HepG2 (cell line): ENCODE data around the gene ATP2B2. TPM values are rescaled to one million over a fixed set of nuclear protein-coding genes. Genes with fewer than 3 reads are reported as not detected.

Experiments
- ATAC-seq: fragments of 200-7000 bp; cut with Tn5 transposase; 3 replicates; pipeline ENCODE4 v1.9.1; 2020; ENCODE audit warnings: mild to moderate bottlenecking, moderate library complexity
- BruUV-seq: library from RNA; stranded (reverse); fragments of 400-500 nt; replicated peaks from 2 replicates; lab custom pipeline; 2021; lab: Mats Ljungman, UMichigan
- CTCF ChIA-PET: fragments of 300-600 bp; formaldehyde crosslinking; extraction: SDS; loops from one replicate; lab custom pipeline; 2021; ENCODE audit warnings: low total read pairs, inconsistent platforms, low intra/inter-chr PET ratio; lab: Yijun Ruan, JAX
- POLR2A ChIA-PET: fragments of 350-600 bp; sonication (Branson Sonifier 250); formaldehyde crosslinking; loops from one replicate; lab custom pipeline; 2020; ENCODE audit warnings: antibody characterized with exemption, inconsistent platforms; lab: Yijun Ruan, JAX
- DNase-seq: peaks from one replicate; pipeline ENCODE4 v3.0.0-alpha.2; 2015; ENCODE audit warnings: low spot score
- FAIRE-seq: peaks from 3 replicates; lab custom pipeline; 2011; peaks lifted over from hg19 to GRCh38; lab: Jason Lieb, UNC
- H2AFZ ChIP-seq: one replicate; pipeline ENCODE4 v1.6.1; 2011; ENCODE audit warnings: low read length, inconsistent platforms
- H3K27ac ChIP-seq: fragments of 300-600 bp; 3 replicates; pipeline ENCODE4 v1.8.0; 2011; ENCODE audit warnings: mixed run types, mild to moderate bottlenecking, mixed read lengths, low read length, inconsistent platforms; ENCODE audit not compliant: insufficient read depth; ENCODE audit errors: extremely low read length
- H3K27me3 ChIP-seq, 2 experiments: fragments of 200-600 bp in 1 of 2; 2 replicates in 1 of 2; 3 replicates in 1 of 2; pipeline versions ENCODE4 v1.6.0 to v1.8.0; 2011; ENCODE audit warnings: low read length in 2 of 2, mild to moderate bottlenecking in 2 of 2, moderate library complexity in 2 of 2, inconsistent platforms in 1 of 2; ENCODE audit not compliant: insufficient read depth in 2 of 2, control insufficient read depth in 1 of 2
- H3K36me3 ChIP-seq, 2 experiments: fragments of 200-600 bp in 1 of 2; replicated peaks in 1 of 2; 2 replicates in 1 of 2; 3 replicates in 1 of 2; pipeline versions ENCODE4 v1.5.1 to v1.8.0; 2011; ENCODE audit warnings: low read length in 2 of 2, inconsistent platforms in 1 of 2; ENCODE audit not compliant: insufficient read depth in 2 of 2, control insufficient read depth in 1 of 2
- H3K4me1 ChIP-seq: 2 replicates; pipeline ENCODE4 v1.5.1; 2012; ENCODE audit warnings: low read length, inconsistent platforms; ENCODE audit not compliant: insufficient read depth
- H3K4me2 ChIP-seq: 2 replicates; pipeline ENCODE4 v1.6.0; 2011; ENCODE audit warnings: low read depth, low read length, inconsistent platforms
- H3K4me3 ChIP-seq, 3 experiments: fragments of 200-600 bp in 1 of 3; sonication (generic), shearing (Covaris generic) in 1 of 3; replicated peaks in 1 of 3; 2 replicates each; pipeline ENCODE4 v1.5.1; 2011 to 2016; ENCODE audit warnings: low read length in 3 of 3, inconsistent platforms in 2 of 3, low read depth in 2 of 3, mild to moderate bottlenecking in 2 of 3, control low read depth in 1 of 3, mixed read lengths in 1 of 3; ENCODE audit not compliant: insufficient read depth in 1 of 3
- H3K79me2 ChIP-seq: one replicate; pipeline ENCODE4 v1.6.1; 2011; ENCODE audit warnings: low read length, inconsistent platforms; ENCODE audit not compliant: insufficient read depth
- H3K9ac ChIP-seq: 2 replicates; pipeline ENCODE4 v1.6.0; 2011; ENCODE audit warnings: mild to moderate bottlenecking, low read depth, low read length, inconsistent platforms; ENCODE audit not compliant: insufficient read depth
- H3K9me3 ChIP-seq: 2 replicates; pipeline ENCODE4 v1.5.1; 2012; ENCODE audit warnings: mild to moderate bottlenecking, low read length
- H4K20me1 ChIP-seq: 2 replicates; pipeline ENCODE4 v1.6.0; 2011; ENCODE audit warnings: inconsistent platforms, mild to moderate bottlenecking, low read length, moderate library complexity; ENCODE audit not compliant: insufficient read depth
- AGO2 ChIP-seq: fragments of 200-400 bp; formaldehyde crosslinking; optimal IDR thresholded peaks from 2 replicates; pipeline ENCODE3; 2017; ENCODE audit warnings: mild to moderate bottlenecking, low read depth, low read length, moderate library complexity
- ARNT2 ChIP-seq: sonication (generic); formaldehyde crosslinking; IDR thresholded peaks from 2 replicates; pipeline ENCODE4 v1.8.0; 2022; ENCODE audit warnings: mild to moderate bottlenecking, low read depth, missing genetic modification reagents, moderate library complexity
- ATM ChIP-seq: fragments of 450-650 bp; IDR thresholded peaks from 2 replicates; pipeline ENCODE4 v1.7.1; 2017; ENCODE audit warnings: mild to moderate bottlenecking, borderline replicate concordance
- CEBPG ChIP-seq: IDR thresholded peaks from 2 replicates; pipeline ENCODE4 v1.6.1; 2016
- CHD2 ChIP-seq: IDR thresholded peaks from 2 replicates; pipeline ENCODE4 v1.6.1; 2011; ENCODE audit warnings: low read depth, low read length, improper control_type of control experiment
- FOXC1 ChIP-seq: sonication (generic); formaldehyde crosslinking; IDR thresholded peaks from 2 replicates; pipeline ENCODE4 v1.8.0; 2022; ENCODE audit warnings: mild to moderate bottlenecking, missing genetic modification reagents, borderline replicate concordance
- IKZF1 ChIP-seq: fragments of 450-650 bp; IDR thresholded peaks from 2 replicates; pipeline ENCODE4 v1.7.1; 2016
- NAIF1 ChIP-seq: sonication (generic); formaldehyde crosslinking; IDR thresholded peaks from 2 replicates; pipeline ENCODE4 v1.5.0; 2020; ENCODE audit warnings: mild to moderate bottlenecking, missing genetic modification reagents, borderline replicate concordance
- NFE2 ChIP-seq: sonication (generic); formaldehyde crosslinking; IDR thresholded peaks from 2 replicates; pipeline ENCODE4 v1.4.0; 2020; ENCODE audit warnings: missing genetic modification reagents
- NPAS2 ChIP-seq: sonication (generic); formaldehyde crosslinking; IDR thresholded peaks from 2 replicates; pipeline ENCODE4 v1.8.0; 2022; ENCODE audit warnings: mild to moderate bottlenecking, missing genetic modification reagents, borderline replicate concordance
- NRL ChIP-seq: sonication (generic); formaldehyde crosslinking; IDR thresholded peaks from 2 replicates; pipeline ENCODE4 v1.5.0; 2020; ENCODE audit warnings: missing genetic modification reagents, mild to moderate bottlenecking, moderate library complexity, borderline replicate concordance
- PHF21A ChIP-seq: sonication (generic); formaldehyde crosslinking; IDR thresholded peaks from 2 replicates; pipeline ENCODE4 v1.5.0; 2020; ENCODE audit warnings: mild to moderate bottlenecking, missing genetic modification reagents
- RELA ChIP-seq: sonication (generic); formaldehyde crosslinking; IDR thresholded peaks from 2 replicates; pipeline ENCODE4 v1.4.0; 2020; ENCODE audit warnings: missing genetic modification reagents
- SETDB1 ChIP-seq: sonication (generic); formaldehyde crosslinking; IDR thresholded peaks from 2 replicates; pipeline ENCODE4 v1.5.1; 2020; ENCODE audit warnings: missing genetic modification reagents, mild to moderate bottlenecking, borderline replicate concordance
- ZNF432 ChIP-seq: sonication (generic); formaldehyde crosslinking; IDR thresholded peaks from 2 replicates; pipeline ENCODE4 v1.5.0; 2020; ENCODE audit warnings: missing genetic modification reagents, mild to moderate bottlenecking, borderline replicate concordance
- ZNF441 ChIP-seq: sonication (generic); formaldehyde crosslinking; IDR thresholded peaks from 2 replicates; pipeline ENCODE4 v1.7.0; 2021; ENCODE audit warnings: missing genetic modification reagents, borderline replicate concordance
- ZNF451 ChIP-seq: sonication (generic); formaldehyde crosslinking; IDR thresholded peaks from 2 replicates; pipeline ENCODE4 v1.5.0; 2020; ENCODE audit warnings: mild to moderate bottlenecking, missing genetic modification reagents
- ZNF547 ChIP-seq: sonication (generic); formaldehyde crosslinking; IDR thresholded peaks from 2 replicates; pipeline ENCODE4 v1.5.1; 2020; ENCODE audit warnings: mild to moderate bottlenecking, missing genetic modification reagents
- ZNF670 ChIP-seq: sonication (generic); formaldehyde crosslinking; IDR thresholded peaks from 2 replicates; pipeline ENCODE4 v1.8.0; 2022; ENCODE audit warnings: mild to moderate bottlenecking, missing genetic modification reagents, borderline replicate concordance
- WGBS: methylation state at CpG from one replicate; pipeline ENCODE4 v1.1.6; 2017; ENCODE audit warnings: low lambda C conversion rate; 5-methylcytosine and 5-hydroxymethylcytosine counted together
- in situ Hi-C: cut with HindIII; loops from 2 replicates; pipeline ENCODE4 v1.10.0; 2017; ENCODE audit warnings: low pct_unique_long_range_greater_than_20kb; ENCODE audit not compliant: extremely low pct_ligation_motif_present
- intact Hi-C: fragments of 100-400 bp; cut with micrococcal nuclease; formaldehyde crosslinking; loops from one replicate; pipeline ENCODE4 v1.10.0; 2022; ENCODE audit not compliant: unreplicated experiment
- polyA plus RNA-seq, 8 experiments: library from polyadenylated mRNA; depleted of rRNA in 3 of 8; stranded (reverse) in 7 of 8; unstranded in 1 of 8; fragments of >200 nt; fragmentation: Illumina TruSeq in 4 of 8; extraction: Trizol in 4 of 8; gene quantifications; 2 replicates each; pipeline versions ENCODE4 v1.2.1 to v1.2.3, GENCODE V29; 2011 to 2016; ENCODE audit warnings: low read depth in 4 of 8, missing spikeins in 1 of 8, mixed read lengths in 1 of 8; ENCODE audit not compliant: insufficient read depth in 1 of 8
- total RNA-seq, 5 experiments: library from RNA; depleted of rRNA; stranded (reverse); fragments of >200 nt; fragmentation: Illumina TruSeq; extraction: Trizol; gene quantifications; 2 replicates each; pipeline ENCODE4 v1.2.3, GENCODE V29; 2016; ENCODE audit warnings: low read depth in 1 of 5
- TF ChIP-seq, protein P1 (sequence below): sonication (generic); formaldehyde crosslinking; IDR thresholded peaks from 2 replicates; pipeline ENCODE4 v1.8.1; 2023; ENCODE audit warnings: mild to moderate bottlenecking, moderate library complexity, missing genetic modification reagents
- TF ChIP-seq, protein P2 (sequence below), 2 experiments: sonication (generic) in 1 of 2; formaldehyde crosslinking in 1 of 2; IDR thresholded peaks; 2 replicates each; pipeline versions ENCODE4 v1.4.0 to v1.6.1; 2018 to 2020; ENCODE audit warnings: missing genetic modification reagents in 2 of 2, borderline replicate concordance in 1 of 2, low read depth in 1 of 2, mild to moderate bottlenecking in 1 of 2, missing biosample characterization in 1 of 2
- TF ChIP-seq, protein P3 (sequence below): IDR thresholded peaks from 2 replicates; pipeline ENCODE4 v1.6.1; 2016; ENCODE audit warnings: missing genetic modification reagents, missing compliant biosample characterization

Gene ATP2B2
- total and polyA plus RNA-seq, 2 of the 13 experiments (the other 11 are each of a cell fraction or from before 2014, with no cell fraction given) = 1.5 to 2.3 TPM

DNA sequence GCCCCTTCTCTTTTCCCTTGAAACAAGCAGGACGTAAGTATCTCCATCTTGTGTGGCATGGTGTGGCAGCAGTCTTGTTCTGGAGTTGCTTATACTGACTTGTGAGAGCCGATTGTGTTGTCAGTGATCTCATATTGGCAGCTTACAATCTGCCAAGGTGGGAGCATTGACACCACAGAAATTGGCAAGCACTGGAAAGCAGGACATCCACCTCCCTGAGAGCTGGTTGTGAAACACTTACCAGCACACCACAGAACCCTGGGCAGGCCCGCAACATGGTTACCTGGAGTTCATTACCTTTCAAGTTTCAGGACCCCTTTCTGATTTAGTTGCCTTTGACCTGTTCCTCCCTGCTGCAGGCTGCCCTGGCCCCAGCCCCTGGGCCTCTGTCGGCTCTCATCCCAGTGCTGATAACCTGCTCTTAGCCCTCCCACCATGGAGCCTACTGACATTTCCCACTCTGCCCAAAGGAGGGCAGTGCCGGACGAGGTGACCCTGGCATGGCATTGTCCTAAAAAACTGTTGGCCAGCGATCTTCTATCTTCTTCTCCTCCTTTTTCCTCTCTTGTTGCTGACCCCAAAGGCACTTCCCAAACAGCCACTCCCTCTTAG lies 10.6 kb upstream of the ATP2B2 start:
- Histone ChIP-seq H3K4me2 (no peak overlapping the region), H3K36me3 (no peaks in the 10 kb centered on the region), H4K20me1 (no peaks in the 10 kb centered on the region), H3K79me2 (no peaks in the 10 kb centered on the region), H3K27ac (no peak overlapping the region), H2AFZ (no peak overlapping the region), H3K9ac (no peak overlapping the region), H3K9me3 (no peaks in the 10 kb centered on the region), H3K27me3 (peaks cover 1 to 15% of the 10 kb centered on the region in 2 experiments; a peak in 4 of 5 replicates), H3K4me1 (peaks cover 63% of the 10 kb centered on the region), H3K4me3 (no peak overlapping the region)
- in situ Hi-C loops (loop anchor here (10.0 kb wide), 1 partner anchor 219 kb away; no protein-coding TSS in a partner anchor), intact Hi-C loops (no loop called here)
- peak; percentile 55 for FAIRE-seq
- DNase-seq = peak; percentile 28
- ChIA-PET CTCF (interaction anchor here (0.7 to 1.2 kb wide), 2 partner anchors 223 kb away, joined by 3 to 4 read pairs; no protein-coding TSS in a partner anchor), POLR2A (no interaction called here)
- WGBS = 15% methylated on average over 7 of the region's 7 CpGs
- BruUV-seq = no TSS peak
- ATAC-seq = peak; percentile 87
- no peak for TF ChIP-seq CEBPG (CRISPR knock-in tag)
- TF ChIP-seq, protein P1, sequence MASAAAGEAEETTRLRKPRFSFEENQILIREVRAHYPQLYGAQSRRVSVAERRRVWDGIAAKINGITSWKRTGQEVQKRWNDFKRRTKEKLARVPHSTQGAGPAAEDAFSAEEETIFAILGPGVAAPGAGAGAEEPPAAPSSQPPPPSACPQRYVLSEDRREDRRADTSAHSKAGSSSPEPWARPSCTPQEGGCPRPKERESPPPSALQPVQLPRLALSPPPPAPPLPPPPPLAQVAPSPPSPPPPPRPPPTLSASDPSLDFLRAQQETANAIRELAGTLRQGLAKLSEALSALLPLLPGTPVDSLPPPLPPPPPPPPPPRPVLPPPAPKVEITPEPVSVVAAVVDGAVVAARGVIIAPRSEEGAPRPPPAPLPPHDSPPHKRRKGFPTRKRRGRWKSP (CRISPR knock-in tag) = no peak; the same call in 1 of the 2 replicates
- 0 out of 2 replicates have a peak, but pooled peaks have one; percentile 34 for TF ChIP-seq ZNF547 (CRISPR knock-in tag)
- TF ChIP-seq ZNF670 (CRISPR knock-in tag) = no peak
- TF ChIP-seq ZNF432 (CRISPR knock-in tag) = no peak
- no peak for TF ChIP-seq ZNF441 (CRISPR knock-in tag)
- no peak for TF ChIP-seq SETDB1 (CRISPR knock-in tag)
- TF ChIP-seq ZNF451 = no peak
- no peak for TF ChIP-seq NPAS2 (CRISPR knock-in tag)
- TF ChIP-seq RELA = no peak
- no peak for TF ChIP-seq ARNT2 (CRISPR knock-in tag)
- TF ChIP-seq, protein P2, sequence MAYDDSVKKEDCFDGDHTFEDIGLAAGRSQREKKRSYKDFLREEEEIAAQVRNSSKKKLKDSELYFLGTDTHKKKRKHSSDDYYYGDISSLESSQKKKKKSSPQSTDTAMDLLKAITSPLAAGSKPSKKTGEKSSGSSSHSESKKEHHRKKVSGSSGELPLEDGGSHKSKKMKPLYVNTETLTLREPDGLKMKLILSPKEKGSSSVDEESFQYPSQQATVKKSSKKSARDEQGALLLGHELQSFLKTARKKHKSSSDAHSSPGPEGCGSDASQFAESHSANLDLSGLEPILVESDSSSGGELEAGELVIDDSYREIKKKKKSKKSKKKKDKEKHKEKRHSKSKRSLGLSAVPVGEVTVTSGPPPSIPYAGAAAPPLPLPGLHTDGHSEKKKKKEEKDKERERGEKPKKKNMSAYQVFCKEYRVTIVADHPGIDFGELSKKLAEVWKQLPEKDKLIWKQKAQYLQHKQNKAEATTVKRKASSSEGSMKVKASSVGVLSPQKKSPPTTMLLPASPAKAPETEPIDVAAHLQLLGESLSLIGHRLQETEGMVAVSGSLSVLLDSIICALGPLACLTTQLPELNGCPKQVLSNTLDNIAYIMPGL (CRISPR knock-in tag; IDR thresholded peaks at IDR 0.05; ENCODE audit: borderline replicate concordance in 1 of 2, low read depth in 1 of 2) = peak in 1 of 2 experiments; percentile 8; a peak in 1 of 4 replicates
- TF ChIP-seq NRL (CRISPR knock-in tag) = no peak
- no peak for TF ChIP-seq ATM
- TF ChIP-seq CHD2 = no peak
- no peak for TF ChIP-seq PHF21A (CRISPR knock-in tag)
- TF ChIP-seq, protein P3, sequence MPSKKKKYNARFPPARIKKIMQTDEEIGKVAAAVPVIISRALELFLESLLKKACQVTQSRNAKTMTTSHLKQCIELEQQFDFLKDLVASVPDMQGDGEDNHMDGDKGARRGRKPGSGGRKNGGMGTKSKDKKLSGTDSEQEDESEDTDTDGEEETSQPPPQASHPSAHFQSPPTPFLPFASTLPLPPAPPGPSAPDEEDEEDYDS = no peak
- no peak for TF ChIP-seq NFE2 (CRISPR knock-in tag)
- TF ChIP-seq NAIF1 (CRISPR knock-in tag) = no peak
- TF ChIP-seq FOXC1 (CRISPR knock-in tag) = no peak
- no peak for TF ChIP-seq AGO2
- TF ChIP-seq IKZF1 = no peak
